ENCODE data around the gene YWHAH. TPM values are rescaled to one million over a fixed set of nuclear protein-coding genes. Genes with fewer than 3 reads are reported as not detected.
A peak's percentile ranks its signal among the peaks of the same experiment; 100 is the strongest.

Gene YWHAH
- total and polyA plus RNA-seq, 2 of the 4 experiments (the other 2 are of a cell fraction): 147 to 173 TPM

DNA sequence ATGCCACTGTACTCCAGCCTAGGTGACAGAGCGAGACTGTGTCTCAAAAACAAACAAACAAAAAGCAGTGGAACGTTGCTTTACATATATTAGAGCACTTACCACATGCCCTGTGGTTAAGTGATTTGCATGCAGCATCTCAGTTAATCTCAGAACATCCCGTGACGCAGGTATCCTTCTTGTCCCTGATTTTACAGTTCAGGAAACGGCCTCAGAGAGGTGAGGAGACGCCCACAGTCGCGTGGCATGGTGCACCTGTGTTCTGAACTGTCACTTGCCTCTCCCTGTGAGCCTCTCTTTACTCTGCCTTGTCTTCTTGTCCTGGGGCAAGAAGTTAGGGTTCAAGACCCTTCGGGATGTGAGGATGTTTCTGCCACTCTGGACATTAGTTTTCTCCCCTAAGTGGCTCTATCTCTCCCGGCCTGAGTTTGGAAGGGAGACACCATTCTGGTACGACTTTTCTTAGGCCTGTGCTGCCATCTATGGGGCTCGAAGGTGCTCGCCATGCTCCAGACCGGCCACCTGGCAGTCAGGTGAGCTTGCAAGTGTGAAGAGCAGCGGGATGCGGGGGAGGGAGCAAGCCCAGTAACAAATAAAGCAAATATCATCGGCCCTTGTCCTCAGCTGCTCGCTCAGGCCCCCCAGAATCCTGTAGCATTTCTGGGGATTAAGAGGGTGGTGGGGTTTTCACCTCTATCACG is 25.6 kb downstream of the YWHAH start:
- CTCF ChIA-PET: interaction anchor here (0.5 to 1.0 kb wide), 13 partner anchors 9 to 500 kb away, joined by 3 to 8 read pairs (median 3); partner anchors contain the start of gene PISD
- Histone ChIP-seq H2BK20ac (ENCODE audit: low read depth, low read length) (no peak overlapping the region), H4K20me1 (ENCODE audit: insufficient read depth, low read length) (no peaks in the 10 kb centered on the region), H3K56ac (ENCODE audit: extremely low read depth, insufficient read depth, low read length) (no peak overlapping the region), H2AK5ac (ENCODE audit: low read depth, low read length) (no peak overlapping the region), H2AFZ (replicated peaks; ENCODE audit: low read length, poor library complexity) (peak overlapping the region; percentile 88), H4K8ac (ENCODE audit: low read depth in 2 of 2, low read length in 2 of 2) (no peak overlapping the region), H3K18ac (ENCODE audit: low read depth, low read length) (no peak overlapping the region), H3K27me3 (ENCODE audit: control insufficient read depth, insufficient read depth, low read length) (no peaks in the 10 kb centered on the region; the same call in 1 of the 2 replicates), H3K9me1 (ENCODE audit: insufficient read depth, low read length) (no peaks in the 10 kb centered on the region), H3K36me3 (ENCODE audit: control insufficient read depth, insufficient read depth, low read length) (no peaks in the 10 kb centered on the region), H3K4me2 (ENCODE audit: low read depth, low read length) (peak overlapping the region; percentile 36), H3K14ac (replicated peaks; ENCODE audit: low read depth, low read length) (no peak overlapping the region), H3K79me1 (ENCODE audit: low read depth in 1 of 2, low read length in 2 of 2) (no peaks in the 10 kb centered on the region), H3K9me3 (ENCODE audit: control insufficient read depth, insufficient read depth, low read length) (no peaks in the 10 kb centered on the region), H3K4me1 (ENCODE audit: control insufficient read depth, insufficient read depth, low read length) (no peaks in the 10 kb centered on the region), H2BK120ac (ENCODE audit: low read depth, low read length) (no peak overlapping the region), H3K23ac (ENCODE audit: low read depth, low read length) (no peak overlapping the region), H2BK15ac (ENCODE audit: low read depth, low read length) (no peak overlapping the region), H4K5ac (ENCODE audit: low read depth, low read length) (no peak overlapping the region), H2AK9ac (replicated peaks; ENCODE audit: low read depth, low read length, poor library complexity) (peak overlapping the region; percentile 31), H2BK5ac (ENCODE audit: low read depth, low read length, poor library complexity, severe bottlenecking) (no peak overlapping the region), H3K9ac (ENCODE audit: low read depth, low read length) (no peak overlapping the region), H3K4me3 (ENCODE audit: insufficient read depth, low read depth, low read length) (no peak overlapping the region; the same call in 1 of the 2 replicates), H3K4ac (ENCODE audit: low read depth, low read length) (no peak overlapping the region), H4K91ac (ENCODE audit: insufficient read depth, low read depth, low read length) (no peak overlapping the region), H3K27ac (ENCODE audit: insufficient read depth, low read length) (no peak overlapping the region)
- dilution Hi-C loops (cut with HindIII; ENCODE audit: low sequenced_read_pairs, unreplicated experiment) (no loop called here), intact Hi-C loops (cut with micrococcal nuclease) (loop anchor here (1.0 to 5.0 kb wide), 2 partner anchors 305 to 413 kb away; no protein-coding TSS in a partner anchor), in situ Hi-C loops (cut with MboI; ENCODE audit: low sequenced_read_pairs) (loop anchor here (10.0 to 25.0 kb wide), 3 partner anchors 408 to 842 kb away; partner anchors contain the start of genes FBXO7 and TIMP3)
- POLR2A ChIA-PET (ENCODE audit: unreplicated experiment): interaction anchor here (0.6 kb wide), 1 partner anchor 28 kb away, joined by 3 read pairs; no protein-coding TSS in a partner anchor
- 10% methylated on average over 2 of the region's 19 CpGs; no CpG with 5 or more reads in 1 of the 2 experiments for WGBS, 2 experiments (ENCODE audit: extremely low coverage in 2 of 2, insufficient read length in 1 of 2)
- BruUV-seq (replicated peaks): no TSS peak
- ATAC-seq (ENCODE audit: low read depth) (peak; percentile 80), DNase-seq (peak; percentile 66)
- TF ChIP-seq, protein P1, sequence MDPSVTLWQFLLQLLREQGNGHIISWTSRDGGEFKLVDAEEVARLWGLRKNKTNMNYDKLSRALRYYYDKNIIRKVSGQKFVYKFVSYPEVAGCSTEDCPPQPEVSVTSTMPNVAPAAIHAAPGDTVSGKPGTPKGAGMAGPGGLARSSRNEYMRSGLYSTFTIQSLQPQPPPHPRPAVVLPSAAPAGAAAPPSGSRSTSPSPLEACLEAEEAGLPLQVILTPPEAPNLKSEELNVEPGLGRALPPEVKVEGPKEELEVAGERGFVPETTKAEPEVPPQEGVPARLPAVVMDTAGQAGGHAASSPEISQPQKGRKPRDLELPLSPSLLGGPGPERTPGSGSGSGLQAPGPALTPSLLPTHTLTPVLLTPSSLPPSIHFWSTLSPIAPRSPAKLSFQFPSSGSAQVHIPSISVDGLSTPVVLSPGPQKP (IDR thresholded peaks at IDR 0.05; ENCODE audit: borderline replicate concordance, low read depth, low read length): no peak
- TF ChIP-seq MAZ (IDR thresholded peaks at IDR 0.05; ENCODE audit: borderline replicate concordance, low read depth, low read length) (no peak), MXI1 (IDR thresholded peaks at IDR 0.05; ENCODE audit: borderline replicate concordance, low read depth, low read length) (no peak), BHLHE40 (IDR thresholded peaks at IDR 0.05; ENCODE audit: low read depth, low read length) (no peak), RFX5 (IDR thresholded peaks at IDR 0.05; ENCODE audit: low read depth, low read length) (no peak), MAFK (IDR thresholded peaks at IDR 0.05; ENCODE audit: low read depth, low read length) (no peak), RCOR1 (IDR thresholded peaks at IDR 0.05; ENCODE audit: insufficient replicate concordance, low read length) (no peak), RAD21 (IDR thresholded peaks at IDR 0.05; ENCODE audit: low read length) (peak; percentile 74), CHD1 (IDR thresholded peaks at IDR 0.05; ENCODE audit: low read depth, low read length) (no peak), NFE2L2 (IDR thresholded peaks at IDR 0.05; ENCODE audit: low read depth, low read length) (no peak), SMC3 (IDR thresholded peaks at IDR 0.05; ENCODE audit: low read depth, low read length) (peak; percentile 56; the same call in 1 of the 2 replicates), CEBPB (IDR thresholded peaks at IDR 0.05; ENCODE audit: low read depth, low read length) (no peak)
- TF ChIP-seq, protein P2, sequence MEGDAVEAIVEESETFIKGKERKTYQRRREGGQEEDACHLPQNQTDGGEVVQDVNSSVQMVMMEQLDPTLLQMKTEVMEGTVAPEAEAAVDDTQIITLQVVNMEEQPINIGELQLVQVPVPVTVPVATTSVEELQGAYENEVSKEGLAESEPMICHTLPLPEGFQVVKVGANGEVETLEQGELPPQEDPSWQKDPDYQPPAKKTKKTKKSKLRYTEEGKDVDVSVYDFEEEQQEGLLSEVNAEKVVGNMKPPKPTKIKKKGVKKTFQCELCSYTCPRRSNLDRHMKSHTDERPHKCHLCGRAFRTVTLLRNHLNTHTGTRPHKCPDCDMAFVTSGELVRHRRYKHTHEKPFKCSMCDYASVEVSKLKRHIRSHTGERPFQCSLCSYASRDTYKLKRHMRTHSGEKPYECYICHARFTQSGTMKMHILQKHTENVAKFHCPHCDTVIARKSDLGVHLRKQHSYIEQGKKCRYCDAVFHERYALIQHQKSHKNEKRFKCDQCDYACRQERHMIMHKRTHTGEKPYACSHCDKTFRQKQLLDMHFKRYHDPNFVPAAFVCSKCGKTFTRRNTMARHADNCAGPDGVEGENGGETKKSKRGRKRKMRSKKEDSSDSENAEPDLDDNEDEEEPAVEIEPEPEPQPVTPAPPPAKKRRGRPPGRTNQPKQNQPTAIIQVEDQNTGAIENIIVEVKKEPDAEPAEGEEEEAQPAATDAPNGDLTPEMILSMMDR (conservative IDR thresholded peaks at IDR 0.05; ENCODE audit: low read depth, low read length): peak; percentile 62
- TF ChIP-seq, protein P3, sequence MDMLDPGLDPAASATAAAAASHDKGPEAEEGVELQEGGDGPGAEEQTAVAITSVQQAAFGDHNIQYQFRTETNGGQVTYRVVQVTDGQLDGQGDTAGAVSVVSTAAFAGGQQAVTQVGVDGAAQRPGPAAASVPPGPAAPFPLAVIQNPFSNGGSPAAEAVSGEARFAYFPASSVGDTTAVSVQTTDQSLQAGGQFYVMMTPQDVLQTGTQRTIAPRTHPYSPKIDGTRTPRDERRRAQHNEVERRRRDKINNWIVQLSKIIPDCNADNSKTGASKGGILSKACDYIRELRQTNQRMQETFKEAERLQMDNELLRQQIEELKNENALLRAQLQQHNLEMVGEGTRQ (IDR thresholded peaks at IDR 0.05; ENCODE audit: low read depth, low read length): no peak
